ENCODE results near the gene CNTLN. TPM values are rescaled to one million over a fixed set of nuclear protein-coding genes. Genes with fewer than 3 reads are reported as not detected.
"Not testable (repeated sequence)": the region's sequence is repeated elsewhere in the genome, so short reads cannot be mapped to it uniquely, and the experiment has no call there.

CNTLN gene
- total and polyA plus RNA-seq, 2 of the 8 experiments (the other 6 are each of a cell fraction or from before 2014, with no cell fraction given) = 4.8 to 10.8 TPM

DNA sequence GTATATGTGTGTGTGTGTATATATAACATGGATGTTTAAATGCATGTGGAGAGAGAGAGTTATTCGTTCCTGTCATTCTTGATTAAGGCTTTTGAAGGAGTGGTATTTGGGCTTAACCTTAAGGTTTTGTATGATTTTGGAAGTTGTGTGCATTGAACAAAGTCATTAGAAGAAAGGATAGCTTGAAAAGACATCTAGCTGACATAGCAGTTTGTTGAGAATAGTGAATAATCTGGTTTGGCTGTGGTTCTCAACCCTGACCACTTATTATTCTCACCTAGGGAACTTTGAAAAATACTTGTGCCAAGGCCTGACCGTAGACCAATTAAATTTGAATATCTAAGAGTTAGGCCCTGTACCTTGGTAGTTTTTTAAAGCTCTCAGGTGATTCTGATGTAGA lies 303.0 kb downstream of the CNTLN start (continued):
- TF ChIP-seq RNF2 (IDR thresholded peaks at IDR 0.05; ENCODE audit: borderline replicate concordance, low read depth, low read length, missing control alignments, poor library complexity, severe bottlenecking) (no peak), CREB1 (IDR thresholded peaks at IDR 0.05) (no peak), CBX8 (IDR thresholded peaks at IDR 0.05; ENCODE audit: borderline replicate concordance, low read depth, low read length) (no peak), CHD2 (IDR thresholded peaks at IDR 0.05; ENCODE audit: low read length) (no peak)

DNA sequence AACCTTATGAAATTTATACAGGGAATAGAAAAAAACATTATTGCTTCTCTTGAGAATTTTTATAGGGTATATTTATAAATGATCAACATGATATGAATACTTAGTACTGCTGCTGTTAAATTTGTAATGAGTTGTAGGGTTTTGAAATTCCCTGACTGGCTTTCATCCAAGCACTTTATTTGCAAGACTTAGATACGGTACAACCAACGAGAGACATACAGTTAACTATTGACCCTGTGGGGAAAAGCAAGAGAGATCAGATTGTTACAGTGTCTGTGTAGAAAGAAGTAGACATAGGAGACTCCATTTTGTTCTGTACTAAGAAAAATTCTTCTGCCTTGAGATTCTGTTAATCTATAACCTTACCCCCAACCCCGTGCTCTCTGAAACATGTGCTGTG lies 310.3 kb downstream of the CNTLN start:
- not testable (repeated sequence) for H4K8ac ChIP-seq (ENCODE audit: extremely low read depth, insufficient read depth, low read length)

More for the DNA sequence above, 310.3 kb downstream of the CNTLN start:
- H2AK5ac ChIP-seq (ENCODE audit: low read depth, low read length); H3K9ac ChIP-seq (replicated peaks in 1 of 4; ENCODE audit: extremely low read depth in 1 of 4, low read depth in 3 of 4, low read length in 3 of 4); H3K56ac ChIP-seq (replicated peaks; ENCODE audit: insufficient read length, low read depth, low read length); CTCF ChIA-PET (ENCODE audit: partially characterized antibody); H2AFZ ChIP-seq (ENCODE audit: low read length); H3K4ac ChIP-seq (replicated peaks; ENCODE audit: insufficient read length, low read depth, low read length); H4K20me1 ChIP-seq (replicated peaks in 1 of 2; ENCODE audit: control insufficient read depth in 1 of 2, insufficient read depth in 2 of 2, low read length in 2 of 2); H3K36me3 ChIP-seq (ENCODE audit: control insufficient read depth in 2 of 4, insufficient read depth in 4 of 4, low read length in 3 of 4); H3K79me1 ChIP-seq (ENCODE audit: low read depth, low read length); H3K14ac ChIP-seq (ENCODE audit: insufficient read length); H2BK15ac ChIP-seq (ENCODE audit: low read length); H2BK12ac ChIP-seq (ENCODE audit: low read depth, low read length); H4K5ac ChIP-seq (ENCODE audit: insufficient read length, low read depth, low read length); H3K27me3 ChIP-seq (replicated peaks in 1 of 4; ENCODE audit: control insufficient read depth in 3 of 4, extremely low read depth in 1 of 4, insufficient read depth in 3 of 4, low read length in 3 of 4); POLR2A ChIA-PET (ENCODE audit: partially characterized antibody); H3K18ac ChIP-seq (ENCODE audit: extremely low read depth, low read length); FAIRE-seq; DNase-seq (ENCODE audit: low read depth in 1 of 2, low spot score in 2 of 2); H3K23ac ChIP-seq (ENCODE audit: insufficient read length); H3K4me2 ChIP-seq (ENCODE audit: insufficient read depth in 1 of 2, low read depth in 2 of 2, low read length in 2 of 2); H2BK120ac ChIP-seq (replicated peaks; ENCODE audit: low read depth, low read length); H3K4me3 ChIP-seq (ENCODE audit: extremely low read depth in 1 of 4, insufficient read depth in 2 of 4, low read depth in 3 of 4, low read length in 4 of 4); H3K79me2 ChIP-seq (ENCODE audit: control insufficient read depth in 1 of 2, insufficient read depth in 2 of 2, low read length in 2 of 2); H2BK5ac ChIP-seq (ENCODE audit: low read depth, low read length); H3K9me3 ChIP-seq (ENCODE audit: insufficient read depth in 2 of 2, low read depth in 1 of 2, low read length in 1 of 2); H2BK20ac ChIP-seq (ENCODE audit: low read length); H4K91ac ChIP-seq (replicated peaks; ENCODE audit: insufficient read length, low read length); H3K27ac ChIP-seq (ENCODE audit: low read depth, low read length); H3K23me2 ChIP-seq (ENCODE audit: low read depth, low read length); H3K4me1 ChIP-seq (replicated peaks in 1 of 4; ENCODE audit: control insufficient read depth in 3 of 4, insufficient read depth in 4 of 4, low read length in 3 of 4): not testable (repeated sequence)
- 85% methylated on average over 2 of the region's 3 CpGs; no CpG with 5 or more reads in 1 of the 2 experiments for WGBS, 2 experiments (ENCODE audit: extremely low coverage in 1 of 2, insufficient coverage in 1 of 2, insufficient read length in 1 of 2, insufficient replicate concordance in 2 of 2, low coverage in 1 of 2, low lambda C conversion rate in 2 of 2, missing lambda C conversion rate in 1 of 2)
